Measurements from ENCODE around the gene BCS1L.
A peak's percentile ranks its signal among the peaks of the same experiment; 100 is the strongest.
"Not testable (repeated sequence)": the region's sequence is repeated elsewhere in the genome, so short reads cannot be mapped to it uniquely, and the experiment has no call there.

Gene BCS1L

DNA sequence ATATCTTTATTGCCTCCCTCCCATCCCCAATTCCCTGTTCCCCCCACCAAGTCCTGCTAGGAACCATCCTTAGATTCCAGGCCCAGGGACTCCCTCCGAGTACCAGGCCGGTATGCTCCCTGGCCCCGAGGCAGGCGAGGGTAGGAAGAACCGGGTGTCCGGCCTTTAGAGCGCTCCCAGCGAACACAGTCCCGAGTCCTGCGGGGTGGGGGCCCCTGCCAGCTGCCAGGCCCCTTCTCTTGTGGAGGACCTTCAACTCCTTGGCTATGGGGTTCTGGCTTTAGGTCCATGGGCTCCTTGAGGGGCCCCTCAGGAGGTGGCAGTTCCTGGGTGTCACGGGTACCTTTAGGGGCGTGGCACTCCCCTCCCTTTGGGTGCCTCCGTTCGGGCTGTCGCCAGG, 4.4 kb downstream of the BCS1L start:
- H3K27me3 ChIP-seq (ENCODE audit: control insufficient read depth, insufficient read depth, low read length) = no peaks in the 10 kb centered on the region
- no peak overlapping the region for H3K4me3 ChIP-seq (ENCODE audit: low read length)
- H3K36me3 ChIP-seq (ENCODE audit: control insufficient read depth, insufficient read depth, low read length) = peaks cover 16% of the 10 kb centered on the region
- H3K9ac ChIP-seq (ENCODE audit: low read length) = no peak overlapping the region
- no peaks in the 10 kb centered on the region for H3K9me3 ChIP-seq (ENCODE audit: control insufficient read depth, low read length)
- H3K4me1 ChIP-seq (ENCODE audit: control insufficient read depth, insufficient read depth, low read length) = no peaks in the 10 kb centered on the region

DNA sequence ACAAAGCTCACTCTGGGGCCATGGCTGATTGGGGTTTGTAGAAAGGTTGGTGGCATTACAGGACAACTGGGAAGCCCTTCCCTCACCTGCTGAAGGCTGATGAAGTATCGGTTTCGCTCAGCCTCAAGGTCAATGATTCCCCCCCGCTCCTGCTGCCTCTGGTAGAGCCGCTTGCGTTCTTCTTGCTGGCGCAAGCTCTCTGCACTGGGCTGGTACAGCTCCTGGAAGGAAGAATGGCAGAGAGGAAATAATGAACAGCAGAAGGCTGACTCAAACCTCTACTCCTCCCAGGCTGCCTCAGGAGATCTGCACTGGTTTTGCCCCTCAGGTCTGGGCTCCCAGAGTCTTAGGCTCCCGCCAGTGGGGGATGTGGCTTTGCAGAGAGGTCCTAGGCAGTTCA, 5.2 kb downstream of the BCS1L start:
- no peaks in the 10 kb centered on the region for H3K4me1 ChIP-seq (ENCODE audit: control insufficient read depth, insufficient read depth, low read length)
- peaks cover 16% of the 10 kb centered on the region for H3K36me3 ChIP-seq (ENCODE audit: control insufficient read depth, insufficient read depth, low read length)
- no peak overlapping the region for H3K4me3 ChIP-seq (ENCODE audit: low read length)
- H3K9ac ChIP-seq (ENCODE audit: low read length) = no peak overlapping the region
- no peaks in the 10 kb centered on the region for H3K9me3 ChIP-seq (ENCODE audit: control insufficient read depth, low read length)
- no peaks in the 10 kb centered on the region for H3K27me3 ChIP-seq (ENCODE audit: control insufficient read depth, insufficient read depth, low read length)

- H3K4me1 ChIP-seq (ENCODE audit: control insufficient read depth, insufficient read depth, low read length) = peaks cover 3% of the 10 kb centered on the region
- peaks cover 3% of the 10 kb centered on the region for H3K36me3 ChIP-seq (ENCODE audit: control insufficient read depth, insufficient read depth, low read length)
- H3K27me3 ChIP-seq (ENCODE audit: control insufficient read depth, insufficient read depth, low read length) = no peaks in the 10 kb centered on the region
- H3K9ac ChIP-seq (ENCODE audit: low read length) = peak overlapping the region; percentile 67
- no peaks in the 10 kb centered on the region for H3K9me3 ChIP-seq (ENCODE audit: control insufficient read depth, low read length)
- H3K4me3 ChIP-seq (ENCODE audit: low read length) = peak overlapping the region; percentile 86
These were observed 11.7 kb downstream of the BCS1L start for GRCh38 chr2:218671097-218671653.

- peak within 1 kb of the TSS; percentile 67 for H3K9ac ChIP-seq (ENCODE audit: low read length)
- peaks cover 3% of the 10 kb centered on the region for H3K4me1 ChIP-seq (ENCODE audit: control insufficient read depth, insufficient read depth, low read length)
- peak within 1 kb of the TSS; percentile 86 for H3K4me3 ChIP-seq (ENCODE audit: low read length)
- H3K27me3 ChIP-seq (ENCODE audit: control insufficient read depth, insufficient read depth, low read length) = no peaks in the 10 kb centered on the region
- H3K36me3 ChIP-seq (ENCODE audit: control insufficient read depth, insufficient read depth, low read length) = peaks cover 3% of the 10 kb centered on the region
- H3K9me3 ChIP-seq (ENCODE audit: control insufficient read depth, low read length) = no peaks in the 10 kb centered on the region
These were observed 12.4 kb downstream of the BCS1L start, which contains the start of the genes RNF25 and STK36 for GRCh38 chr2:218671654-218672566. Gene RNF25, minus strand, starts transcription at chr2:218672002. Its CDS starts 32 bp downstream, at chr2:218671970. Gene STK36, plus strand, starts transcription at chr2:218672086. Its CDS starts 744 bp downstream, at chr2:218672830.

GRCh38 chr2:218679119-218679518, 19.6 kb downstream of the BCS1L start:
- Histone ChIP-seq H3K4me3 (ENCODE audit: low read length) (no peak overlapping the region), H3K9me3 (ENCODE audit: control insufficient read depth, low read length) (no peaks in the 10 kb centered on the region), H3K4me1 (ENCODE audit: control insufficient read depth, insufficient read depth, low read length) (no peaks in the 10 kb centered on the region), H3K9ac (ENCODE audit: low read length) (no peak overlapping the region), H3K36me3 (ENCODE audit: control insufficient read depth, insufficient read depth, low read length) (peaks cover 7% of the 10 kb centered on the region), H3K27me3 (ENCODE audit: control insufficient read depth, insufficient read depth, low read length) (no peaks in the 10 kb centered on the region)

GRCh38 chr2:218680061-218680460, 20.6 kb downstream of the BCS1L start:
- H3K36me3 ChIP-seq (ENCODE audit: control insufficient read depth, insufficient read depth, low read length) = peaks cover 7% of the 10 kb centered on the region
- H3K9ac ChIP-seq (ENCODE audit: low read length) = no peak overlapping the region
- no peaks in the 10 kb centered on the region for H3K9me3 ChIP-seq (ENCODE audit: control insufficient read depth, low read length)
- H3K27me3 ChIP-seq (ENCODE audit: control insufficient read depth, insufficient read depth, low read length) = no peaks in the 10 kb centered on the region
- no peak overlapping the region for H3K4me3 ChIP-seq (ENCODE audit: low read length)
- no peaks in the 10 kb centered on the region for H3K4me1 ChIP-seq (ENCODE audit: control insufficient read depth, insufficient read depth, low read length)

- H3K27me3 ChIP-seq (ENCODE audit: control insufficient read depth, insufficient read depth, low read length); H3K4me3 ChIP-seq (ENCODE audit: low read length); H3K9ac ChIP-seq (ENCODE audit: low read length); H3K36me3 ChIP-seq (ENCODE audit: control insufficient read depth, insufficient read depth, low read length); H3K9me3 ChIP-seq (ENCODE audit: control insufficient read depth, low read length); H3K4me1 ChIP-seq (ENCODE audit: control insufficient read depth, insufficient read depth, low read length): not testable (repeated sequence)
These were observed 28.0 kb downstream of the BCS1L start for GRCh38 chr2:218687400-218688060.

DNA sequence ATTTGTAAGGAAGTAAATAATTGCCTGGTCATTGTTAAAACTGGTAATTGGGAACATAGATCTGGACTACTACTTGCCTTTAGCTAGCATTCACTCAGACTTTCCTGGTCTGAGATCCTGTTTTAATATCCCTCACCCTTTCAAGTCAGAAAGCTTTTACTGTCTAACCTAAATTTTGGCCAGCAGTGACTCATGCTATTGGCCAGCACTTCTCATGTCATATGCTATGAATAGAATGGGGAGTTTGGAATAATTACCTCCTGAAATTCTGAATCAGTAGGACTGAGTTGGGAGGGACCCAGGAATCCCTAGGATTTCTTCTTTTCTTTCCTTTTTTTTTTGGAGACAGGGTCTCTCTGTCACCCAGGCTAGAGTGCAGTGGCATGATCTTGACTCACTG, 31.8 kb downstream of the BCS1L start:
- H3K4me3 ChIP-seq (ENCODE audit: low read length) = no peak overlapping the region
- H3K9me3 ChIP-seq (ENCODE audit: control insufficient read depth, low read length) = no peaks in the 10 kb centered on the region
- H3K4me1 ChIP-seq (ENCODE audit: control insufficient read depth, insufficient read depth, low read length) = no peaks in the 10 kb centered on the region
- H3K27me3 ChIP-seq (ENCODE audit: control insufficient read depth, insufficient read depth, low read length) = no peaks in the 10 kb centered on the region
- no peak overlapping the region for H3K9ac ChIP-seq (ENCODE audit: low read length)
- H3K36me3 ChIP-seq (ENCODE audit: control insufficient read depth, insufficient read depth, low read length) = peaks cover 8% of the 10 kb centered on the region

DNA sequence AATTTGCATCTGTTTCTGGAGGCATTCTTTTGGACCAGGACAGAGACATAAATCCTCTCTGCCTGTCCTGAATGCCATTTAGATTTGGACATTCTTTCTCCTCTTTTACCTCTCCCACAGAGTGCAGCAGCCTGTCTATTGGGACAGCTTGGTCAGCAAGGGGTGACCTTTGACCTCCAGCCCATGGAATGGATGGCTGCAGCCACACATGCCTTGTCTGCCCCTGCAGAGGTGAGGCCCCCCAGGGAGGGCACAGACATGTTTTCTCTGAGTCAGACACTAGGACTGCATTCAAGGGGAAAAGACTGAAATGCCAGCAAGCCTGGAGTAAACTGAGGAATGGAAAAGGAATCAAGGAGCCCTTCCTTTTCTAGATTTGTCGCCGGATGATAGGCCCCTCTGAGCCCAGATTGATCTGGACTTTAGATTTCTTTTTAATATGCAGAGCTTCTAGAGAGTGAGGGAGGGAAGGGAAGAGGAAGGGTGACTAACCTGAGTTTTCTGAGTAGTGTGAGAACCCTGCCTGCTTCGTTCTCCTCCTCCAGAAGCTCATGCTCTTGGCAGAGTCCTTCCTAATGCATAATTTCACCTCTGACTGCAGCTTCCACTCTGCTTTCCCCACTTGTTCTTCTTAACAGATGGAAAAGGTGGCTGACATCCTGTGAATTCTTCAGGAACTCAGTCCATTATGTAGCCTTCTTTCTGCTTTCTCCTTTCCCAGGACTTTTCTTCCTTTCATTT, 35.1 kb downstream of the BCS1L start:
- Histone ChIP-seq H3K4me1 (ENCODE audit: control insufficient read depth, insufficient read depth, low read length) (no peaks in the 10 kb centered on the region), H3K4me3 (ENCODE audit: low read length) (no peak overlapping the region), H3K9me3 (ENCODE audit: control insufficient read depth, low read length) (no peaks in the 10 kb centered on the region), H3K36me3 (ENCODE audit: control insufficient read depth, insufficient read depth, low read length) (peaks cover 8% of the 10 kb centered on the region), H3K9ac (ENCODE audit: low read length) (no peak overlapping the region), H3K27me3 (ENCODE audit: control insufficient read depth, insufficient read depth, low read length) (no peaks in the 10 kb centered on the region)

DNA sequence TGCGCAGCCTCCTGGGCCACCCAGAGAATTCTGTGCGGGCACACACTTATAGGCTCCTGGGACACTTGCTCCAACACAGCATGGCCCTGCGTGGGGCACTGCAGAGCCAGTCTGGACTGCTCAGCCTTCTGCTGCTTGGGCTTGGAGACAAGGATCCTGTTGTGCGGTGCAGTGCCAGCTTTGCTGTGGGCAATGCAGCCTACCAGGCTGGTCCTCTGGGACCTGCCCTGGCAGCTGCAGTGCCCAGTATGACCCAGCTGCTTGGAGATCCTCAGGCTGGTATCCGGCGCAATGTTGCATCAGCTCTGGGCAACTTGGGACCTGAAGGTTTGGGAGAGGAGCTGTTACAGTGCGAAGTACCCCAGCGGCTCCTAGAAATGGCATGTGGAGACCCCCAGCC, 39.4 kb downstream of the BCS1L start:
- Histone ChIP-seq H3K27me3 (ENCODE audit: control insufficient read depth, insufficient read depth, low read length) (no peaks in the 10 kb centered on the region), H3K4me1 (ENCODE audit: control insufficient read depth, insufficient read depth, low read length) (no peaks in the 10 kb centered on the region), H3K9me3 (ENCODE audit: control insufficient read depth, low read length) (no peaks in the 10 kb centered on the region), H3K9ac (ENCODE audit: low read length) (no peak overlapping the region), H3K4me3 (ENCODE audit: low read length) (no peak overlapping the region), H3K36me3 (ENCODE audit: control insufficient read depth, insufficient read depth, low read length) (no peaks in the 10 kb centered on the region)

DNA sequence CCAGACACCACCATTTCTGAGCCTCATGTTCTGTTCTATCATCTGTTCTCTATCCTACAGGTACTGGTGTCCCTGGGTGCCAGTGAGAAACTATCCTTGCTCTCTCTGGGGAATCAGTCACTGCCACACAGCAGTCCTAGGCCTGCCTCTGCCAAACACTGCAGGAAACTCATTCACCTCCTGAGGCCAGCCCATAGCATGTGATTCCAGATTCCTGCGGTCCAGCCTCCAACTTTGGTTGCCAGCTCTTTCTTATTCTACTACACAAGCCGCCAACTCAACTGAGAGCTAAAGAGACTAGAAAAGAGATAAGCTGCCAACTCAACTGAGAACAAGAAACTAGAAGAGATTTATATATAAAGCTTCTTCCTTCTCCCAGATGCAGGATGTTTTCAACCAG, 42.3 kb downstream of the BCS1L start:
- no peak overlapping the region for H3K9ac ChIP-seq (ENCODE audit: low read length)
- no peaks in the 10 kb centered on the region for H3K27me3 ChIP-seq (ENCODE audit: control insufficient read depth, insufficient read depth, low read length)
- H3K36me3 ChIP-seq (ENCODE audit: control insufficient read depth, insufficient read depth, low read length) = no peaks in the 10 kb centered on the region
- no peaks in the 10 kb centered on the region for H3K4me1 ChIP-seq (ENCODE audit: control insufficient read depth, insufficient read depth, low read length)
- H3K9me3 ChIP-seq (ENCODE audit: control insufficient read depth, low read length) = no peaks in the 10 kb centered on the region
- no peak overlapping the region for H3K4me3 ChIP-seq (ENCODE audit: low read length)

Data from mucosa of stomach (tissue), 1 donor.